ENCODE results near the gene RALGAPA2.

The RALGAPA2 gene

DNA sequence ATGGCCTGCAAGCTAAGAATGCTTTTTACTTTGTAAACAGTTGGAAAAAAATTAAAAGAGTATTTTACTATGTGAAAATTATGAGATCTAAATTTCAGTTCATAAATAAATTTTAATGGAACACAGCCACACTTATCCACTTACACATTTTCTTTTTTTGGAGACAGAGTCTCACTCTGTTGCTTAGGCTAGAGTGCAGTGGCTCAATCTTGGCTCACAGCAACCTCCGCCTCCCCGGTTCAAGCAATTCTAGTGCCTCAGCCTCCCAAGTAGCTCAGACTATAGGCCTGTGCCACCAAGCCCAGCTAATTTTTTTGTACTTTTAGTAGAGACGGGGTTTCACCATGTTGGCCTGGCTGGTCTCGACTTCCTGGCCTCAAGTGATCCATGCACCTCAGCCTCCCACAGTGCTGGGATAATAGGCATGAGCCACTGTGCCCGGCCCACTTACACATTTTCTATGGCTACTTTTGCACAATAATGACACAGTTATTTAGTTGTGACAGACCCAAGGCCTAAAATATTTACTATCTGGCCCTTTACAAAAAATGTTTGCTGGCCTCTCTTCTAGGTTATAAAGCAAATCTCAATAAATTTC, 234.9 kb downstream of the RALGAPA2 start:
- H3K27ac Mint-ChIP-seq, result no peak overlapping the region
- H3K36me3 Mint-ChIP-seq (ENCODE audit: low read depth), result peaks cover 6% of the 10 kb centered on the region
- H3K4me1 Mint-ChIP-seq, result no peaks in the 10 kb centered on the region
- H3K9me3 Mint-ChIP-seq, result no peaks in the 10 kb centered on the region
- no peak for DNase-seq
- TF ChIP-seq CTCF (IDR thresholded peaks at IDR 0.05), result no peak
- no peaks in the 10 kb centered on the region for H3K27me3 Mint-ChIP-seq (ENCODE audit: low read depth, poor library complexity)
- H3K4me3 Mint-ChIP-seq, result no peak overlapping the region

GRCh38 chr20:20476504-20476903, 235.9 kb downstream of the RALGAPA2 start:
- Mint-ChIP-seq H3K4me3 (no peak overlapping the region), H3K27me3 (ENCODE audit: low read depth, poor library complexity) (no peaks in the 10 kb centered on the region), H3K9me3 (no peaks in the 10 kb centered on the region), H3K4me1 (no peaks in the 10 kb centered on the region), H3K36me3 (ENCODE audit: low read depth) (peaks cover 6% of the 10 kb centered on the region), H3K27ac (no peak overlapping the region)
- no peak for DNase-seq
- no peak for TF ChIP-seq CTCF (IDR thresholded peaks at IDR 0.05)

- Mint-ChIP-seq H3K9me3 (no peaks in the 10 kb centered on the region), H3K4me1 (no peaks in the 10 kb centered on the region)
Measured at GRCh38 chr20:20473657-20474056, 238.8 kb downstream of the RALGAPA2 start.

GRCh38 chr20:20472684-20473274, 239.7 kb downstream of the RALGAPA2 start:
- Mint-ChIP-seq H3K4me1 (no peaks in the 10 kb centered on the region), H3K36me3 (ENCODE audit: low read depth) (peaks cover 16% of the 10 kb centered on the region), H3K4me3 (no peak overlapping the region), H3K27me3 (ENCODE audit: low read depth, poor library complexity) (no peaks in the 10 kb centered on the region), H3K27ac (no peak overlapping the region), H3K9me3 (no peaks in the 10 kb centered on the region)
- DNase-seq, result no peak
- no peak for TF ChIP-seq CTCF (IDR thresholded peaks at IDR 0.05)

More at GRCh38 chr20:20473657-20474056, 238.8 kb downstream of the RALGAPA2 start:
- no peak overlapping the region for H3K4me3 Mint-ChIP-seq
- peaks cover 12% of the 10 kb centered on the region for H3K36me3 Mint-ChIP-seq (ENCODE audit: low read depth)
- H3K27ac Mint-ChIP-seq, result no peak overlapping the region
- no peak for DNase-seq
- TF ChIP-seq CTCF (IDR thresholded peaks at IDR 0.05), result no peak
- H3K27me3 Mint-ChIP-seq (ENCODE audit: low read depth, poor library complexity), result no peaks in the 10 kb centered on the region

- no peak overlapping the region for H3K27ac Mint-ChIP-seq
- no peak for DNase-seq
- H3K4me1 Mint-ChIP-seq, result peaks cover 25% of the 10 kb centered on the region
- H3K9me3 Mint-ChIP-seq, result no peaks in the 10 kb centered on the region
- TF ChIP-seq CTCF (IDR thresholded peaks at IDR 0.05), result no peak
- no peak overlapping the region for H3K4me3 Mint-ChIP-seq
- H3K27me3 Mint-ChIP-seq (ENCODE audit: low read depth, poor library complexity), result peaks cover 3% of the 10 kb centered on the region
- H3K36me3 Mint-ChIP-seq (ENCODE audit: low read depth), result peaks cover 10% of the 10 kb centered on the region
Measured at GRCh38 chr20:20466341-20466879, 246.0 kb downstream of the RALGAPA2 start.

GRCh38 chr20:20465252-20465651, 247.2 kb downstream of the RALGAPA2 start:
- H3K27ac Mint-ChIP-seq, result no peak overlapping the region
- no peak for DNase-seq

More at GRCh38 chr20:20465252-20465651, 247.2 kb downstream of the RALGAPA2 start:
- Mint-ChIP-seq H3K36me3 (ENCODE audit: low read depth) (peaks cover 10% of the 10 kb centered on the region), H3K27me3 (ENCODE audit: low read depth, poor library complexity) (peaks cover 3% of the 10 kb centered on the region), H3K9me3 (no peaks in the 10 kb centered on the region), H3K4me1 (peaks cover 25% of the 10 kb centered on the region), H3K4me3 (no peak overlapping the region)
- peak; percentile 31 for TF ChIP-seq CTCF (IDR thresholded peaks at IDR 0.05)

Measured in nephron progenitor cell (in vitro differentiated cells).